ENCODE data around the gene SGPL1. TPM values are rescaled to one million over a fixed set of nuclear protein-coding genes. Genes with fewer than 3 reads are reported as not detected.

SGPL1 gene
- total RNA-seq, 2 experiments from 2014 or later, result 28.2 to 31.8 TPM

DNA sequence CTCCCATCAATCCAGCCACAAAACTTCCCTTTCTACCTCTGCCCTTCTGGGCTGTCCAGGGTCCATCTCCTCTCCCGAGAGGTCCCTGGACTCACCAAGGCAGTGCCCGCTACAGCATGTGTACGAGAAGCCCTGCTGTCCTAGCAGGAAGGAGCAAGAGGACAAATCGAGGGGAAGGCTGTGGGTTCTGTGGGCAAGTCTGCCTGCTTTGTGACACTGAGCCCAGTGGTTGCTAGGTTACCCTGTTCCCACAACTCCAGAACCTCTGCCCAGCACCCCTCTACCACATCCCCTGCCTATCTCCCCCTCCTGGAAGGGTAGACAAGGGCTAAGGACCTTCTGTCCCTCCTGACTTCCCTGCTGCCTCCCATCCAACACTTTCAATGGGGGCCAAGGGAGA, 30.6 kb upstream of the SGPL1 start, which contains the start of gene TBATA:
TBATA (minus strand) TSS at position 188 of the 400 bp plus-strand sequence. CDS start 1,998 bp downstream, outside the sequence.
- peak; percentile 65 for ATAC-seq (ENCODE audit: low read depth)

DNA sequence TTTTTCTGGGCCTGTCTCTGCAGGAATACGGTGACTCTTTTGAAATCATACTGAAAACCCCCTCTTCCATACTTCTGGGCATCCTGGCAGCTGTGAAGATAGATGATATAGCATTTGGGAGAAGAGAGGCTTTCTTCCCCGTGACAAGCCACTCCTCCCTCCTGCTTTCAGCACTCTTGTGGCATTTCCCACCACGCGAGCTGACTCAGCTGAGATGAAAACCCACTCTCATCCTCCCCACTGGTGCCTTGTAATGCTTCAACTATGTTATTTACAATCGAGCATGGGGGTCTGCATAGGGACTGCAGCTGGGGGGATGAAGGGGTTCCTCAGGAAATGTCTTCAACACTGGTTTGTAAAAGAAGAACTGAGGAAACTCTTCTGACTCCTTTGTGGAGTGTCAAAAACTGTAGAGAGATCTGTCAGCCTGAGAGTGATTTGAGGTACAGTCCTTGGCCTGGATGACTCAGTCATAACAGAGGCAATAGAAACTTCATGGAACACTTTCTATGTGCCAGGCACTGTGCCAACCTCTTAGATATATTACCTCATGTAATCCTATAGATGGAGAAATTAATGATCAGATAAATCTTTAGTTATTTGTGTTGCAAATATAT, 28.8 kb upstream of the SGPL1 start:
- Mint-ChIP-seq H3K9me3 (no peaks in the 10 kb centered on the region), H3K4me1 (peaks cover 42% of the 10 kb centered on the region), H3K27me3 (peaks cover 31% of the 10 kb centered on the region), H3K4me3 (no peak overlapping the region), H3K27ac (no peak overlapping the region), H3K36me3 (no peaks in the 10 kb centered on the region)
- ATAC-seq (ENCODE audit: low read depth), result peak; percentile 43
- POLR2A ChIA-PET, result no interaction called here
- DNase-seq, result no peak

More for the DNA sequence above, 30.6 kb upstream of the SGPL1 start, which contains the start of gene TBATA:
- Mint-ChIP-seq H3K9me3 (no peaks in the 10 kb centered on the region), H3K27me3 (peaks cover 25% of the 10 kb centered on the region), H3K36me3 (no peaks in the 10 kb centered on the region), H3K27ac (no peak within 1 kb of the TSS), H3K4me1 (peaks cover 28% of the 10 kb centered on the region), H3K4me3 (no peak within 1 kb of the TSS)
- POLR2A ChIA-PET, result no interaction called here
- DNase-seq, result no peak

DNA sequence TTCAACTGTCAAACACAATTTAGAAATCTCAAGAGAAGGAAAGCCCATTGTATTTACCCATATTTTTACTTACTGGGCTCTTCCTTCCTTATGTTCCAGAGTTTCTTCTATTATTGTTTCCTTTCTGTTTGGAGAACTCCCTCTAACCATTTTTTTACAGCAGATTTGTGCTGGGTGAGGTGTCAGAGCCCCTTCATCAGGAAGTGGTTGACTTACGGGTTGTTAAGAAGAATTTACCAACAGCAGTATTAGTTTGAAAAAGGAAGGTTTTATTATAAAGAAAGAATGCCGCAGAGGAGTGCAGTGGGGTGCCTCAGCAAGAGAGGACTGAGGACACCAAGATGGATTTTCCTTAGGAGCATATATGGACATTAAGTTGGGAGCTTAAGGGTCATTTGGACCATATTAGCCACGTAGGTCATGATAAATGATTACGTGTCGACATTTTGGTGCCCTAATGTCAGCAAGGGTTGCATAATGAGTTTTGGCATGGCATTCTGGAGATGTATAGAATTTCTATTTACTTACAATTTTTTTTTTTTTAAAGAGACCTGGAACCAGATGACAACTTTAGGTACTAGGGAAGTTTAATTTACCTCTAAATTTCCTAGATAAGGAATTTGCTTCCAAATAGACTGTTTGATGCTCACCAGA, 24.2 kb upstream of the SGPL1 start:
- peaks cover 1% of the 10 kb centered on the region for H3K36me3 Mint-ChIP-seq
- H3K4me1 Mint-ChIP-seq, result peaks cover 25% of the 10 kb centered on the region
- H3K4me3 Mint-ChIP-seq, result peak overlapping the region; percentile 31
- H3K9me3 Mint-ChIP-seq, result no peaks in the 10 kb centered on the region
- ATAC-seq (ENCODE audit: low read depth) (no peak), DNase-seq (no peak)
- H3K27me3 Mint-ChIP-seq, result peaks cover 28% of the 10 kb centered on the region
- no peak overlapping the region for H3K27ac Mint-ChIP-seq
- POLR2A ChIA-PET, result no interaction called here

DNA sequence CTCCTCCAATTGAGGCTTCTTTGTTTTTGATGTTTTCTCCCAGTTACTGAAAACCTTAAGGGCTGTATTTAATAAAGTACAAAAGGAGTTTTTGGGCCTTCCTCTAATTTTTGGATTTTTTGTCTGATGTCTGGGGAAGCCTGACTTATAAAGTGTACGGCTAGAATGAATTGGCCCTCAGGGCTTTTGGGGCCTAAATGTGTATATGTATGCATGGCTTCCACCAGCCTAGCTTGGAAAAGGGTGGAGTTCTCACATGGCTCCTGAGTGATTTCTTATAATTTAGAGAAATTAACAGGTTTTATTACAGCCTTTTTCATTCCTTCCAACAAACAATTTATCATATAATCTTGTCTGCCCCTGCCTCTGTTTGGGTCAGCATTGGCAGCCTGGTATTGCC, 20.1 kb upstream of the SGPL1 start:
- Mint-ChIP-seq H3K4me1 (peaks cover 12% of the 10 kb centered on the region), H3K27me3 (peaks cover 24% of the 10 kb centered on the region), H3K4me3 (no peak overlapping the region), H3K9me3 (peaks cover 6% of the 10 kb centered on the region), H3K27ac (no peak overlapping the region), H3K36me3 (peaks cover 2% of the 10 kb centered on the region)
- POLR2A ChIA-PET, result no interaction called here
- ATAC-seq (ENCODE audit: low read depth) (no peak), DNase-seq (no peak)

DNA sequence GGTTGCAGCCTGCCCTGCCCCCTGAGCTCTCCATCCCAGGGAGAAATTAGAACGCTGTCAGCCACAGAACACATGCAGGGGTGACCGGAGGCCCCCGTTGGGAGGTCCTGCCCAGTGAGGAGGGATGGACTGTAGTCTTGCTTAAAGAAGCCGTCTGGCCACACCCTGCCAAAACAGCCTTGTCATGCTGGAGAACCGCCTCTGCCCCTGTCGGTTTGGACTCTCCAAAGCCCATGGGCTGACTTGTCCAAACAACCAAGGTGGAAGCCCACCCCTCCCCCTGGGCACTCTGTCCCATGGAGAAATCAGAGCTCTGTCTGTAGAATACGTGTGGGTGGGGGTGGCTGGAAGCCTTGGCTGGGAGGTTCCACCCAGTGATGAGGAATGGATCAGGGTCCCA, 17.9 kb upstream of the SGPL1 start:
- POLR2A ChIA-PET, result no interaction called here
- H3K36me3 Mint-ChIP-seq, result peaks cover 2% of the 10 kb centered on the region
- no peaks in the 10 kb centered on the region for H3K4me1 Mint-ChIP-seq
- H3K4me3 Mint-ChIP-seq, result no peak overlapping the region
- peaks cover 39% of the 10 kb centered on the region for H3K27me3 Mint-ChIP-seq
- no peak for ATAC-seq (ENCODE audit: low read depth)
- DNase-seq, result no peak
- H3K27ac Mint-ChIP-seq, result no peak overlapping the region
- peaks cover 6% of the 10 kb centered on the region for H3K9me3 Mint-ChIP-seq

DNA sequence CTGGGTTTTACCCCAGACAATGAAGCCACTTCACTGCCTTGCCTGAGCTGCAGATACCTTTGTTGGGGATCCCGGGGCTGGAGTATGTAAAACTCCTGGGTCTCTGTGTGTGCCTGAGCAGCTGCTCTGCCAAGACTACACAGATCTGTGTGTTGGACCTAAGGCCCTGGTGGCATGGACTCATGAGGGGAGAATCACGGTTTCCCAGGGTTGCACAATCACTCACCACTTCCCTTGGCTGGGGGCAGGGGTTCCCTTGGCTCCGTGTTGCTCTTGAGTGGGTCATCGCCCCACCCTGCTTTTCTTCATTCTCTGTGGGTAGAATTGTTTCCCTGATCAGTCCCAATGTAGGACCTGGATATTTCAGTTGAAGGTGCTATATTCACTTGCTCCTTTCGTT, 16.6 kb upstream of the SGPL1 start:
- no peak overlapping the region for H3K27ac Mint-ChIP-seq
- no peaks in the 10 kb centered on the region for H3K4me1 Mint-ChIP-seq
- POLR2A ChIA-PET, result no interaction called here
- ATAC-seq (ENCODE audit: low read depth) (no peak), DNase-seq (no peak)
- peaks cover 6% of the 10 kb centered on the region for H3K9me3 Mint-ChIP-seq
- peaks cover 2% of the 10 kb centered on the region for H3K36me3 Mint-ChIP-seq
- peaks cover 44% of the 10 kb centered on the region for H3K27me3 Mint-ChIP-seq
- H3K4me3 Mint-ChIP-seq, result no peak overlapping the region

DNA sequence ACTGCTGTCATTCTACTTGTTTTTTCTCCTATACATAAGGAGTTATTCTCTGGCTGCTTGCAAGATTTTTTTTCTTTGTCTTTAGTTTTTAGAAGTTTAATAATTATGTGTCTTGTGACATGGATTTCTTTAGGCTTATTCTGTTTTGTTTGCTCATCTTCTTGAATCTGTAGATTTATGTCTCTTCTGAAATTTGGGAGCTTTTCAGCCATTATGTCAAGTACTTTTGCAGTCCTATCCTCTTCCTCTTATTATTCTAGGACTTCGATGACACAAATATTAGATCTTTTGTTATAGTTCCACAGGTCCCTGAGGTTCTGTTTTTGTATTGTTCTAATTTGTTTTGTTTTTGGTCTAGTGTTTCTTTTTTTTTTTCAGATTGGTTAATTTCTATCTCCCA, 13.9 kb upstream of the SGPL1 start:
- DNase-seq (no peak), ATAC-seq (ENCODE audit: low read depth) (no peak)
- POLR2A ChIA-PET, result no interaction called here
- peaks cover 3% of the 10 kb centered on the region for H3K9me3 Mint-ChIP-seq
- H3K4me3 Mint-ChIP-seq, result no peak overlapping the region
- H3K27me3 Mint-ChIP-seq, result peaks cover 39% of the 10 kb centered on the region
- H3K36me3 Mint-ChIP-seq, result no peaks in the 10 kb centered on the region
- peaks cover 2% of the 10 kb centered on the region for H3K4me1 Mint-ChIP-seq
- H3K27ac Mint-ChIP-seq, result no peak overlapping the region

DNA sequence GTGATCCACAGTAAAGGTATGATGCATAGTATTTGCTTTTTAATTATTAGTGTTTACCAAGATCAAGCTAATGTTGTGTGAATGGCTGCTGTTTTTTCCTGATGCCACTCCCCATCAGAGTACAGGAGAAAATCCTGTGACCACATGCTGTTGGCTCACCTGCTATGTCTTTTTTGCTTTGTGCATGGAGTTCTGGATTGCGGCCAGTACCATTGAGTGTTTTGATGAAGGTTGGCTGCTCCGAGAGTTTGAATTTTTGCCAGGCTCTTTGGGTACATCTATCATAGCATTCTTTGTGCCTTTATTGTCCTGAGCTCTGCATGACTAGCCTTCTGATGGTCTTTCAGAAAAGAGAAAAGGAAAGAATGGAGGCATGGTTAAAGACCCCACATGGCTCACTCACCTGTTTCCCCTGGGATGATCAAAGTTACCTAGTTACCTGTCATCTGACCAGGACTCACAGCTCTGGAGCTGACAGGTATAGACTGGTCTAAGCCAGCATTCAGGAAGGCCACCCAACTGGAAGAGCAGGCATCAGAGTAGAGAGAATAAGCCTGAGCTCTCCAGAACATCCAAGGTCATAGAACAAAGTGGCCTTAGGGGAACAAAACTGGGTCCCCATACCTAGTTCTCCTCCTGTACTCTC, 11.8 kb upstream of the SGPL1 start:
- no peak overlapping the region for H3K4me3 Mint-ChIP-seq
- no peaks in the 10 kb centered on the region for H3K36me3 Mint-ChIP-seq
- ATAC-seq (ENCODE audit: low read depth) (no peak), DNase-seq (no peak)
- H3K27me3 Mint-ChIP-seq, result peaks cover 37% of the 10 kb centered on the region
- no peaks in the 10 kb centered on the region for H3K9me3 Mint-ChIP-seq
- POLR2A ChIA-PET, result no interaction called here
- H3K4me1 Mint-ChIP-seq, result peaks cover 2% of the 10 kb centered on the region
- no peak overlapping the region for H3K27ac Mint-ChIP-seq

DNA sequence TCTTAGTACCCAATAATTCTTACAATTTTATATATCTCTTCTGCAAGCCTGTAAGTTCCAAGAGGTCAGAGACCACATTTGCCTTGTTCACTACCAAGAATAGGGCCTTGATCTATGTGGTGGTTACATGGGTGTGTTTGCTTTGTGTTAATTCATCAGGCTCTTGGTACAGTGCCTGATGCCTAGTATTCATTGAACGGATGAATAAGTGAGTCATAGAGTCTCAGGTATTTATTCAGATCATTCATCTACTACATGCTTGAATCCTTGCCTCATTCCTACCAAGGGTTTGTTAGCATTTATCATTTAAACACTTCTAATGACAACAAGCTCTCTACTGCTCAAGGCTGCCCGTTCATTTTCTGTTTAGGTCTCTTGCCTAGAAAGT, 11.3 kb upstream of the SGPL1 start:
- Mint-ChIP-seq H3K36me3 (no peaks in the 10 kb centered on the region), H3K27me3 (peaks cover 36% of the 10 kb centered on the region), H3K9me3 (no peaks in the 10 kb centered on the region), H3K4me1 (peaks cover 2% of the 10 kb centered on the region), H3K27ac (no peak overlapping the region), H3K4me3 (no peak overlapping the region)
- ATAC-seq (ENCODE audit: low read depth), result no peak
- DNase-seq, result no peak
- POLR2A ChIA-PET, result no interaction called here

DNA sequence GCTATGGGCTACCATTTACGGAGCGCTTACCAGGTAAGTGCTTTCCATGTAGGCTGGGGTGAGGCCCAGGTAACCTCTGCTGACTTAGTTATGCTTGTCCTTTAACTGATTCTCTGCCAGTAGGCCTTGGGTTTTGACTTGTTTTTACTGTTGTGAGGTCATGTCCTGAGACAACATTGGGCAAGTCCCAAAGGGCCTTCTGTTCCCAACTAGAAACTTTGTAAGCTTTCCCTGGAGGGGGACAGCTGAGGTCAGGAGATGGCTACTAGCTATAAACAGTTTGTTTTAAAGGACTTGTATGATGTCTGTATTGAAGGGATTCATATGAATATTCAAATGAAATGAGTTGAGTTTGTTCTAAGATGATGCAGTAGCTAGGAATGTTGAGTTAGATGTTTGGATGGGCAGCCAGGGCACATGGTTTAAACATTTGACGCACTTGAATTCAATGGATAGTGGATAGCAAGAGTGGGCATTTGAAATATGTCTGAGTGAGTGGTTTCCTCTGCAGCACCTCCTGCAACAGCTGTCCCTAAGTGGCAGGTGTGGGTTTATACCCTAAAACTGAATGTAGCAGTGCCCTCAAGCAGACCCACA, 10.0 kb upstream of the SGPL1 start:
- Mint-ChIP-seq H3K27ac (no peak overlapping the region), H3K4me1 (peaks cover 2% of the 10 kb centered on the region)
- ATAC-seq (ENCODE audit: low read depth), result no peak

DNA sequence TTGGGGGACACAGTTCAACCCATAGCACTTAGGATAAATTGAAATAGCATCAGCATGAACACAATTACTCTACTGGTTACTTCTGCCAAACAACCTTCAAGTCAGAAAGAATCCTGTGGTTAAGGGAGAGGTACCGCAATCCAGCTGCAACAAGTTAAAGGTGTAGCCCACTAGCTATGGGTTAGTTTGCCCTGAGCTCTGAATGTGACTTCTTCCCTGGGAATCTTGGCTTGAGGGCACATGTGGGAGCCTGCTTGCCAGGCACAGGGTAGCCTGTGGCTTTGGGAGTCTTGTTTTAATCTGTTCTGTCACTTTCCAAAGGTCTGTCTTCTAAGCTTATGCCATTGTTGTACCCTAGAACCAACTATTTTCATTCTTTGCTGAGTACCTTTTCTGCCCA, 8.9 kb upstream of the SGPL1 start:
- Mint-ChIP-seq H3K4me1 (peaks cover 2% of the 10 kb centered on the region), H3K9me3 (no peaks in the 10 kb centered on the region), H3K27me3 (peaks cover 21% of the 10 kb centered on the region), H3K36me3 (no peaks in the 10 kb centered on the region), H3K27ac (no peak overlapping the region), H3K4me3 (no peak overlapping the region)
- DNase-seq (no peak), ATAC-seq (ENCODE audit: low read depth) (no peak)
- POLR2A ChIA-PET, result no interaction called here

More for the DNA sequence above, 10.0 kb upstream of the SGPL1 start:
- Mint-ChIP-seq H3K36me3 (no peaks in the 10 kb centered on the region), H3K9me3 (no peaks in the 10 kb centered on the region), H3K4me3 (no peak overlapping the region), H3K27me3 (peaks cover 32% of the 10 kb centered on the region)
- POLR2A ChIA-PET, result no interaction called here
- no peak for DNase-seq

DNA sequence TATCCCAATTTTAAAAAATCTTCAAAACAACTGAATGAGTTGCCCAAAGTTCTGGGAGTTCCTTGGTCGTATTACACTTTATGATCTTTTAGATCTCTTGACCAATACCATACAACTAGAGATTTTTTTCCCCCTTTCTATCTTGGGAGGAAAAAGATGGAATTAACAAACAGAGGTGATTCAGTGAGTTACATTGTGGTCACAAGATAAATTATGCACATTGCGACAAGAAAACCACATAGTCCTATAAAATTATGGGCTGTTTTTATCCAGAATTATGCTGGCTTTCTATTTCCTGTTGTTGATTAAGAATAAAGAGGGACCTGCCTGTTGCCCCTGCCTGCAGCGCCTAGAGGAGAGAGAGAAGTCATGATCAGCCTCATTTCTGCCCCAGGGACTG, 8.2 kb upstream of the SGPL1 start:
- Mint-ChIP-seq H3K9me3 (no peaks in the 10 kb centered on the region), H3K27me3 (peaks cover 14% of the 10 kb centered on the region), H3K4me3 (no peak overlapping the region), H3K4me1 (peaks cover 2% of the 10 kb centered on the region), H3K27ac (no peak overlapping the region), H3K36me3 (no peaks in the 10 kb centered on the region)
- POLR2A ChIA-PET, result no interaction called here
- no peak for ATAC-seq (ENCODE audit: low read depth)
- no peak for DNase-seq

DNA sequence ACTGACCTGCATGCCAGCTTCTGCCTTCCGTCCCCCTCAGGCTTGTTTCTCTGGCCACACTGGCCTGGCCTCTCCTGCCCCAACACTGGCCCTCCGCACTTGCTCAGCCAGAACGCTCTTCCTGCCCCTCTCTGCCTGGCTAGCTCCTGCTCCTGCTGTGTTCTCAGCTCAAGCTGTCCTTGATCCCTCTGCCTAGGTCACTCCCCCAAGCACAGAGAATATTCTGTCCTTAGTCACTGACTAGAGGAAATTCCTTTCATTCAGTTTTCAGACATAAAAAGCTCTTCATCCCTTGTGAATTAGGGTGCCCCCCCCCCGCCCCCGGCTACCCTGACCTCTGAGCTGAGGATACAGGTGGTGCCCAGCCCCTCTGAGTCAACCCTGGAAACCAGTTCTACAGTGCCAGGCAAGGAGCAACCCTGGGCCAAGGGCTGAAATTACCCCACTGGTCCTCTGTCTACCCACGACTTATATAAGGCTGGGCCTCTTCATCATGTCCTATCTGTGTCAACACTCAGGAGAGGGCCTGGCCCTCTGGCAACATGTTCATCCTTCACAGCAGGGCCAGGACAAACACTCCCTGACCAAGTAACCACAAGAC, 6.6 kb upstream of the SGPL1 start:
- no peaks in the 10 kb centered on the region for H3K36me3 Mint-ChIP-seq
- H3K9me3 Mint-ChIP-seq, result no peaks in the 10 kb centered on the region
- no peak for ATAC-seq (ENCODE audit: low read depth)
- H3K27ac Mint-ChIP-seq, result no peak overlapping the region
- peaks cover 3% of the 10 kb centered on the region for H3K4me1 Mint-ChIP-seq
- no peak for DNase-seq
- POLR2A ChIA-PET, result no interaction called here
- no peak overlapping the region for H3K4me3 Mint-ChIP-seq
- H3K27me3 Mint-ChIP-seq, result peaks cover 6% of the 10 kb centered on the region
